A673 (cell line): ENCODE results near the gene SF3B3. TPM values are rescaled to one million over a fixed set of nuclear protein-coding genes. Genes with fewer than 3 reads are reported as not detected.

Source experiments
- BruUV-seq: library from RNA; stranded (reverse); fragments of 400-500 nt; replicated peaks from 2 replicates; lab custom pipeline; 2021; lab: Mats Ljungman, UMichigan
- CTCF ChIA-PET: fragments of 300-600 bp; sonication (Branson Sonifier 250); formaldehyde crosslinking; loops from one replicate; lab custom pipeline; 2022; ENCODE audit warnings: antibody characterized with exemption; lab: Charles Lee
- POLR2A ChIA-PET: fragments of 300-600 bp; sonication (Branson Sonifier 250); formaldehyde crosslinking; loops from one replicate; lab custom pipeline; 2022; ENCODE audit warnings: antibody characterized with exemption; ENCODE audit not compliant: low non-redundant PET; lab: Charles Lee
- DNase-seq: peaks from one replicate; pipeline ENCODE4 v3.0.0-alpha.2; 2015; ENCODE audit warnings: low spot score
- H3K27ac ChIP-seq: fragments of 200-600 bp; sonication (generic); 2 replicates; pipeline ENCODE4 v1.5.1; 2016; ENCODE audit warnings: mixed run types, low read depth, mild to moderate bottlenecking, mixed read lengths, antibody characterized with exemption, low read length; ENCODE audit not compliant: poor library complexity, severe bottlenecking
- H3K27me3 ChIP-seq: fragments of 200-600 bp; sonication (generic); replicated peaks from 2 replicates; pipeline ENCODE4 v1.6.1; 2017; ENCODE audit warnings: mixed run types, low read depth, mild to moderate bottlenecking, mixed read lengths, antibody characterized with exemption, low read length; ENCODE audit not compliant: insufficient read depth, poor library complexity
- H3K36me3 ChIP-seq: fragments of 200-600 bp; sonication (generic); 2 replicates; pipeline ENCODE4 v1.6.1; 2016; ENCODE audit warnings: mixed run types, mild to moderate bottlenecking, mixed read lengths, antibody characterized with exemption, low read length; ENCODE audit not compliant: insufficient read depth, poor library complexity, severe bottlenecking
- H3K4me1 ChIP-seq: fragments of 200-600 bp; sonication (generic); 2 replicates; pipeline ENCODE4 v1.6.1; 2017; ENCODE audit warnings: mixed run types, mild to moderate bottlenecking, mixed read lengths, antibody characterized with exemption, low read length; ENCODE audit not compliant: insufficient read depth, poor library complexity, severe bottlenecking
- H3K4me3 ChIP-seq: fragments of 200-600 bp; sonication (generic); 2 replicates; pipeline ENCODE4 v1.5.1; 2016; ENCODE audit warnings: low read depth, mixed run types, mild to moderate bottlenecking, mixed read lengths, low read length; ENCODE audit not compliant: poor library complexity, severe bottlenecking
- H3K9me3 ChIP-seq: fragments of 200-600 bp; sonication (generic); 2 replicates; pipeline ENCODE4 v1.6.1; 2016; ENCODE audit warnings: mixed run types, low read depth, mild to moderate bottlenecking, mixed read lengths, antibody characterized with exemption, low read length; ENCODE audit not compliant: poor library complexity, severe bottlenecking
- CTCF ChIP-seq: fragments of 300-800, 200-600 bp; sonication (generic); conservative IDR thresholded peaks from 2 replicates; pipeline ENCODE4 v1.5.1; 2017; ENCODE audit warnings: low read depth, mild to moderate bottlenecking, antibody characterized with exemption, low read length, moderate library complexity, mixed read lengths
- EZH2 ChIP-seq: fragments of 200-600 bp; sonication (generic); IDR thresholded peaks from 2 replicates; pipeline ENCODE4 v1.6.1; 2017; ENCODE audit warnings: borderline replicate concordance, low read depth, mild to moderate bottlenecking, mixed read lengths, antibody characterized with exemption, low read length; ENCODE audit not compliant: poor library complexity, severe bottlenecking
- intact Hi-C: fragments of 100-400 bp; cut with micrococcal nuclease; formaldehyde crosslinking; loops from one replicate; pipeline ENCODE4 v1.10.0; 2022; ENCODE audit not compliant: unreplicated experiment
- total RNA-seq: library from RNA; stranded (reverse); gene quantifications from 2 replicates; pipeline ENCODE4 v1.2.3, GENCODE V29; 2021

The SF3B3 gene
- total RNA-seq, 1 experiment from 2014 or later, result 571 TPM

GRCh38 chr16:70480127-70481105, 43.2 kb upstream of the SF3B3 start:
- Histone ChIP-seq H3K9me3 (no peaks in the 10 kb centered on the region), H3K36me3 (peaks cover 4% of the 10 kb centered on the region), H3K4me3 (no peak overlapping the region), H3K27ac (no peak overlapping the region), H3K4me1 (no peaks in the 10 kb centered on the region), H3K27me3 (no peaks in the 10 kb centered on the region)
- TF ChIP-seq EZH2 (no peak), CTCF (no peak)
- TSS peak; percentile 61 for BruUV-seq
- POLR2A ChIA-PET, result no interaction called here
- intact Hi-C loops, result no loop called here
- CTCF ChIA-PET, result no interaction called here
- DNase-seq, result no peak

- intact Hi-C loops, result no loop called here
- no peaks in the 10 kb centered on the region for H3K4me1 ChIP-seq
- TF ChIP-seq EZH2, result no peak
- no peak for TF ChIP-seq CTCF
- H3K4me3 ChIP-seq, result no peak overlapping the region
- ChIA-PET POLR2A (no interaction called here), CTCF (no interaction called here)
- no peak overlapping the region for H3K27ac ChIP-seq
- BruUV-seq, result no TSS peak
- peaks cover 4% of the 10 kb centered on the region for H3K36me3 ChIP-seq
- DNase-seq, result no peak
- H3K9me3 ChIP-seq, result no peaks in the 10 kb centered on the region
- no peaks in the 10 kb centered on the region for H3K27me3 ChIP-seq
Observed at GRCh38 chr16:70481929-70482536, 41.6 kb upstream of the SF3B3 start.

- no peak overlapping the region for H3K27ac ChIP-seq
- POLR2A ChIA-PET, result no interaction called here
- no TSS peak for BruUV-seq
Observed at GRCh38 chr16:70482624-70483023, 41.0 kb upstream of the SF3B3 start.

More at GRCh38 chr16:70482624-70483023, 41.0 kb upstream of the SF3B3 start:
- CTCF ChIA-PET, result no interaction called here
- TF ChIP-seq CTCF (no peak), EZH2 (no peak)
- intact Hi-C loops, result no loop called here
- DNase-seq, result no peak
- H3K9me3 ChIP-seq, result no peaks in the 10 kb centered on the region
- peaks cover 4% of the 10 kb centered on the region for H3K36me3 ChIP-seq
- H3K27me3 ChIP-seq, result no peaks in the 10 kb centered on the region
- H3K4me1 ChIP-seq, result no peaks in the 10 kb centered on the region
- no peak overlapping the region for H3K4me3 ChIP-seq
